Ovary (tissue), 3 donors: Measurements from ENCODE around the gene FYB2.

ENCODE experiments used
- POLR2A ChIP-seq: fragments of 450-650 bp; IDR thresholded peaks from one replicate; pipeline ENCODE4 v1.6.1; 2017; ENCODE audit warnings: antibody characterized with exemption, mild to moderate bottlenecking, moderate library complexity
- TF ChIP-seq, protein P1 (sequence below), 3 donors: fragments of 450-650 bp in 2 of 3; fragments of 200-600 bp in 1 of 3; IDR thresholded peaks; one replicate each; pipeline versions ENCODE4 v1.5.1 to v1.8.0; 2016 to 2022; ENCODE audit warnings: antibody characterized with exemption in 3 of 3, mild to moderate bottlenecking in 1 of 3
- donor health status: DM: no; HTN: no; CAD: no.

DNA sequence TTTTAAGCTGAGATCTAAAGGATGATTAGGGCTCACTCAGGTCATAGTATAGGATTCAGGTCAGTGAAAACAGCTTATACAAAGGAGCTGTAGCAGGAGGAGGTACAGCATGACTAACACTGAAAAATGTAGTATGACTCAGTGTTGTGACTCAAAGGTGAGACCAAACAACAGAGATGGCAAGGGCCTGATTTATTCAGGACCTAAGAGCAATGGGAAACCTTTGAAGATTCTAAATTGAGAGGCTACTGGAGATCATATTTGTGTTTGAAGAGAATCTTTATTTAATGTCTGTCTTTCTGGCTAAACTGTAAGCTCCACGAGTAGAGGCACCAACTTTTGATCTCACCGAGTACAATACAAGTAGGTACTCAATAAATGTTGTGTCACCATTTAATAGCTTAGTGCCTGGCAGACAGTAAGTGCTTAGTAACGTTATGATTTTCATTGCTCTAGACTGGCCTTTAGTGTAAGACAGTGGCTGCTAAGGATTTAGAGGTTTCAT lies 130.6 kb downstream of the FYB2 start:
- TF ChIP-seq POLR2A = no peak
- TF ChIP-seq, protein P1, sequence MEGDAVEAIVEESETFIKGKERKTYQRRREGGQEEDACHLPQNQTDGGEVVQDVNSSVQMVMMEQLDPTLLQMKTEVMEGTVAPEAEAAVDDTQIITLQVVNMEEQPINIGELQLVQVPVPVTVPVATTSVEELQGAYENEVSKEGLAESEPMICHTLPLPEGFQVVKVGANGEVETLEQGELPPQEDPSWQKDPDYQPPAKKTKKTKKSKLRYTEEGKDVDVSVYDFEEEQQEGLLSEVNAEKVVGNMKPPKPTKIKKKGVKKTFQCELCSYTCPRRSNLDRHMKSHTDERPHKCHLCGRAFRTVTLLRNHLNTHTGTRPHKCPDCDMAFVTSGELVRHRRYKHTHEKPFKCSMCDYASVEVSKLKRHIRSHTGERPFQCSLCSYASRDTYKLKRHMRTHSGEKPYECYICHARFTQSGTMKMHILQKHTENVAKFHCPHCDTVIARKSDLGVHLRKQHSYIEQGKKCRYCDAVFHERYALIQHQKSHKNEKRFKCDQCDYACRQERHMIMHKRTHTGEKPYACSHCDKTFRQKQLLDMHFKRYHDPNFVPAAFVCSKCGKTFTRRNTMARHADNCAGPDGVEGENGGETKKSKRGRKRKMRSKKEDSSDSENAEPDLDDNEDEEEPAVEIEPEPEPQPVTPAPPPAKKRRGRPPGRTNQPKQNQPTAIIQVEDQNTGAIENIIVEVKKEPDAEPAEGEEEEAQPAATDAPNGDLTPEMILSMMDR (IDR thresholded peaks at IDR 0.05) = no peak
